DOHH2 (cell line): ENCODE results near the gene ATG10.

ENCODE experiments used
- CTCF ChIP-seq: fragments of 200-600 bp; sonication (generic); IDR thresholded peaks from one replicate; pipeline ENCODE4 v1.5.1; 2014; ENCODE audit warnings: antibody characterized with exemption, mild to moderate bottlenecking, low read depth, low read length; ENCODE audit not compliant: poor library complexity, severe bottlenecking
- EZH2phosphoT487 ChIP-seq: fragments of 200-600 bp; sonication (generic); IDR thresholded peaks from 2 replicates; pipeline ENCODE4 v1.6.1; 2017; ENCODE audit warnings: borderline replicate concordance, mild to moderate bottlenecking, antibody characterized with exemption, low read length, moderate library complexity, mixed read lengths

GRCh38 chr5:82246960-82247574 is 275.2 kb downstream of the ATG10 start:
- TF ChIP-seq CTCF = no peak
- TF ChIP-seq EZH2phosphoT487 = no peak
